GM10847 (cell line): Measurements from ENCODE around the gene RFX5.

Experiments used
- POLR2A ChIP-seq: IDR thresholded peaks from 2 replicates; pipeline ENCODE4 v1.6.1; 2011; ENCODE audit not compliant: insufficient read length; ENCODE audit errors: extremely low read depth

The RFX5 gene

GRCh38 chr1:151364996-151365395, 17.9 kb upstream of the RFX5 start:
- TF ChIP-seq POLR2A: no peak

- TF ChIP-seq POLR2A: no peak
Measured at GRCh38 chr1:151362308-151363155, 15.5 kb upstream of the RFX5 start.

GRCh38 chr1:151361883-151362282, 14.8 kb upstream of the RFX5 start:
- TF ChIP-seq POLR2A: no peak

DNA sequence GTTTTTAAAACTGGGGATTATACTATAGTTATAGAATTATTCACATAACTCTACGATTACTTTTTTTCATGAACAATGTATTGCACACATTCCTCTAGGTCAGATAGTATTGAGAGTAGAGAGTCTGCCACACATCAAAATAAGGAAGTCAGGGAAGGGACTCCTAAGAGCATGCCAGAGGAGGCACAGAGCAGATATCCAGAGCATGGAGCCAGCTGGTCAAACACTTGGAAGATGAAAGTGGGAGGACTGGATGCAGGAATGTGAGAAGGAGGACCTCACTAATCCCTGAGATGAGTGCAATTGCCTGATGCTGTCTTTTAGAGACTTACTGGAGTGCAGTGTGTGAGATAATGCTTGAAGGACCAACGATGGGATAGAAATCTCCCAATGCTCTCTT, 9.6 kb upstream of the RFX5 start:
- no peak for TF ChIP-seq POLR2A

DNA sequence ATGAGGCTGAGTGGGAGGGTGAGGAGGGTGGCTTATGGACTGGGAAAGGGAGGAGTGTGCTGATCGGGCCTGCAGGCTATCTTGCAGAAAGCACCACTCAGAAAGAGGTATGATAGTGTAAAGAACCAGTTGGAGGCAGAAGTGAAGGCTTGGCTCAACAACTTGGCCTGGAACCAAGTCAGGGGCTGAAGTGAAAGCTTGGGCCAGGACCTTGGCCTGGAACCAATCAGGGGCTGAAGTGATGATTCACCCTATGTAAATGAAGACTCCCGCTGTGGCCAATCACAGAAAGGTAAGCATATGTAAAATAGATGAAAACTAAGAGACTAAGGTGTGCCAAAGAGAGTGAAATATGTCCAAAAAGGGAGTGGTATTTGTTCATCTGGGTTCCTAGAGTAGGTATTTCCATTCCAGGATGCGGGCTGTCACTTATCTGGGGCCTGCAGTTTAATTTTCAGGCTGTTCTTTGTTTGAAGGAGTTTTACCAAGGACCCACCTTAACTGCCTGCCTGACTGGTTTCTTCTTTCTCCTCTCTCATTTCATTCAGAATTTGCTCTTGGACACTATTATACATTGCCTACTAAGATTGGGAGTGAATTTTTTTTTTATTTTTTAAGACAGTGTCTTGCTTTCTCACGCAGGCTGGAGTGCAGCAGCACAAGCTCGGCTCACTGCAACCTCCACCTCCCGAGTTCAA, 5.1 kb upstream of the RFX5 start:
- no peak for TF ChIP-seq POLR2A

DNA sequence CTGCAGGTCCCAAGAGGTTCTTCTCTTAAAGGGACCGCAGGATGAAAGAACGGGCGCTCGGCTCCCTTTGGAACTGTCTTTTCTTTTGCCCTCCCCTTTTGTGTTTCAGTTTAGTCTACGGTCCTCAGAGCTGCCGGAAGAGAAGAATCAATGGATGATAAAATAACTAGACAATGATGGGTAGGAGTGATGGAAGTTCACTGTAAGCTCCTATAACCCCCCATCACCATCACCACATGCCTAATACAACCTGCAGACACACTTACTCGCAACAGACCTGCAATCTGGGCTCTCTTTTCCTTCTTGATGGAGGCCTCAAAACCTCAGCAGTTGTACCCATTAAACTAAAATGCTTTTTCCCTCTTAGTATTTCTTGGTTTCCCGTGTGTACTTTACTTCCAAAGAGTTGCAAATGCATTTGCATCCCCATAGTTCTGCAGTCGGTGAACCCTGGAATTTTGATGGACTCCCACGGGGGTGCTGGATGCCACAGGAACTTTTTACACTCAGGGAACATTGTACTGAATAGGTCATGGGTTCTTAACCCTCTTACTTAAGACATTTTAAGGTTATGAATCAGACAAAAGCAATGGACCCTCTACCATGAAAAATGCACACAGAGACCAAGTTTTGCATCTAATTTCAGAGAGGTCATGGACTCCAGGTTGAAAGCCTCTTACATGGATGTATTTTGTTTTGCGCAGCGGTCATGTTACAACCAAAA, 633 bp upstream of the RFX5 start:
- TF ChIP-seq POLR2A: no peak

GRCh38 chr1:151346082-151346768, 827 bp downstream of the RFX5 start:
- TF ChIP-seq POLR2A: no peak

DNA sequence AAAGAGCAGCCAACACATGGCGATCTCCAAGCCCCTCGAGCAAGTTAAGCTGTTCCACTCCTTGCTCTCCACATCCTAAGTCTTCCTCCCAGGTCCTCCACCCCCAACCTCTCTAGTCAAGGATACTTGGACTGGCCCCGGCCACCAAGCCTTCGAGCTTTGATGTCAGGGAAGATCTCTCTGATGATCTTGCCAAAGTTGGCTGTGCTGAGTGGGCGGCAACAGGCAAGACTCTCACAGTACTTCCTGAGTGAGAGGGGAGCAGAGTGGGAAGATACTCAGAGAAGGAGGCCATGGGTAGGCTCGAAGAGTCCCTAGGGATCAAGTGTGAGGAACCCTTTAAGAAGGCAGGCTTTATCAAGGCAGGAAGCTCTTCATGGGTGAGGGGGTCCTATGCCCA, 2.8 kb downstream of the RFX5 start:
- TF ChIP-seq POLR2A: no peak

- no peak for TF ChIP-seq POLR2A
Measured at GRCh38 chr1:151343587-151343986, 3.5 kb downstream of the RFX5 start.

GRCh38 chr1:151342569-151342968, 4.5 kb downstream of the RFX5 start:
- no peak for TF ChIP-seq POLR2A

- TF ChIP-seq POLR2A: no peak
Measured at GRCh38 chr1:151342021-151342420, 5.0 kb downstream of the RFX5 start.

GRCh38 chr1:151340870-151341754, 5.9 kb downstream of the RFX5 start:
- TF ChIP-seq POLR2A: no peak

GRCh38 chr1:151336556-151336955, 10.5 kb downstream of the RFX5 start:
- TF ChIP-seq POLR2A: no peak

GRCh38 chr1:151334822-151335221, 12.2 kb downstream of the RFX5 start:
- TF ChIP-seq POLR2A: no peak
